Tibial nerve (tissue), 4 donors: ENCODE data around the gene FBXL16.

ENCODE experiments used
- CTCF ChIP-seq, 5 experiments: fragments of 200-600 bp in 3 of 5; fragments of 450-650 bp in 2 of 5; sonication (generic) in 3 of 5; IDR thresholded peaks; one replicate each; pipeline ENCODE4 v1.5.1; 2016 to 2019; ENCODE audit warnings: antibody characterized with exemption in 5 of 5, mild to moderate bottlenecking in 3 of 5, moderate library complexity in 2 of 5
- EP300 ChIP-seq, 2 donors: sonication (generic); formaldehyde crosslinking; IDR thresholded peaks; one replicate each; pipeline ENCODE4 v1.6.1; 2017; ENCODE audit warnings: antibody characterized with exemption in 2 of 2, mild to moderate bottlenecking in 1 of 2
- POLR2A ChIP-seq, 2 donors: fragments of 450-650 bp; IDR thresholded peaks; one replicate each; pipeline ENCODE4 v1.6.1; 2017; ENCODE audit warnings: antibody characterized with exemption in 2 of 2, mild to moderate bottlenecking in 2 of 2, moderate library complexity in 2 of 2

GRCh38 chr16:661184-661821 lies 44.3 kb downstream of the FBXL16 start:
- TF ChIP-seq CTCF (IDR thresholded peaks at IDR 0.05) (peak in 1 of 5 experiments; percentile 17), POLR2A (IDR thresholded peaks at IDR 0.05) (no peak), EP300 (IDR thresholded peaks at IDR 0.05) (no peak)
